MG63 (cell line): ENCODE results near the gene PHKB. TPM values are rescaled to one million over a fixed set of nuclear protein-coding genes. Genes with fewer than 3 reads are reported as not detected.
"Not testable (repeated sequence)": the region's sequence is repeated elsewhere in the genome, so short reads cannot be mapped to it uniquely, and the experiment has no call there.

Experiments used
- DNase-seq: peaks from one replicate; pipeline ENCODE4 v3.0.0-alpha.2; 2020
- H3K27me3 ChIP-seq: fragments of 250-450 bp; sonication (Bioruptor Pico); 2 replicates; pipeline ENCODE4 v1.5.1; 2020; ENCODE audit warnings: mild to moderate bottlenecking, moderate library complexity
- H3K36me3 ChIP-seq: fragments of 250-450 bp; sonication (Bioruptor Pico); 2 replicates; pipeline ENCODE4 v1.5.1; 2020; ENCODE audit warnings: mild to moderate bottlenecking, moderate library complexity
- H3K4me3 ChIP-seq: fragments of 250-450 bp; sonication (Bioruptor Pico); 2 replicates; pipeline ENCODE4 v1.5.1; 2020; ENCODE audit warnings: mild to moderate bottlenecking, moderate library complexity
- H3K9me3 ChIP-seq: fragments of 250-450 bp; sonication (Bioruptor Pico); 2 replicates; pipeline ENCODE4 v1.5.1; 2020; ENCODE audit warnings: mild to moderate bottlenecking, moderate library complexity
- total RNA-seq: library from RNA; depleted of rRNA; stranded (reverse); fragments of >200 nt; shearing (Covaris generic); gene quantifications from 2 replicates; pipeline ENCODE4 v1.2.3, GENCODE V29; 2014; ENCODE audit warnings: low replicate concordance

PHKB gene
- total RNA-seq, 1 experiment from 2014 or later: 11.1 TPM

DNA sequence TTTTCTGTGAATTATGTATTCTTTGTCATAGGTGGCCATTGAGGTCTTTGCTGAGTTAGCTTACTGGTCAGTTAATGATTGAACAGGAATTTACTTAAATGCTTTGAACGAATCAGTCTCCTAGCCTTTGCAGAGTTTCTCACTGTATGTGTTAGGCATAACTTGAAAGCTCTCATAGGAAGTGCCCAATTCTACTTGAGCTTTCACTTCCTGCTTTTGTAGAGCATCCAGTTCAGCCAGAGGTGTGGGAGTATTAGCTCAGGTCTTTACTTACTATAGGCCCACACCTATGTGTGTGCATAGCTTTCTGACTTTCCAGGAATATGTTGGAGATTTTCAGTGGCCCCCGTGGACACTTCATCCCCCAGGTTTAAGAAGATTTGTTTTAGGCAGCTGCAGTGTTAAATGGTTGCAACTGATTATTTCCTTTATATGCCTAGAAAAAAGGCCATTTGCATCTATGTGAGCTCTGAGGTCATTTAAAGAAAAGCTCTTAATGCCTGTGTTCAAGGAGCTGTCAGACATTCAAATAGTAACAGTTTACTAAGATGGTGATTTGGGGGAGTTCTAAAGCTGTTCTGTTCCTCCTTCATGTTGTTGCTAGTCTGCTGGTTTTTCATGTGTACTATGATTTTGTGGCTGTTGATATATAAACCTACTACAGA is 62.3 kb downstream of the PHKB start:
- Histone ChIP-seq H3K27me3 (no peaks in the 10 kb centered on the region), H3K9me3 (no peaks in the 10 kb centered on the region), H3K4me3 (no peak overlapping the region), H3K36me3 (no peaks in the 10 kb centered on the region)
- DNase-seq: no peak

DNA sequence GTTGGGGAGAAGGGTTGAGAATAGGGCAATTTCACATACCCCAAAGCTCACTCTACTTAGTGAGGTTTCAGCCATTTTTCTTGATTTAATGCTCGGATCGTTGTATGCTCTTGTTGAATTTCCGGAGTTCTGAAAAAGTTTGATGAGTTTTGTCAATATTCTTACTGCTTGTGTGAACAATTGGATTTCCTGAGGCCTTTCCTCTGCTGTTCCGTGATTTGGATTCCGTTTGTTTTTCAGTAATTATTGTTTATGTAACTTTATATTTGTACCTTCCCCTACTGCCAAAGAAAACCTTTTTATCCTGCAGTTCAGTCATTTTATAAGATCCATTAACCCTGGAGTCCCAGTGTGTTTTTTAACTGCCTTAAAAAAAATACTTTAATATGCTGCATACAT is 62.9 kb downstream of the PHKB start:
- Histone ChIP-seq H3K9me3 (no peaks in the 10 kb centered on the region), H3K4me3 (no peak overlapping the region), H3K27me3 (no peaks in the 10 kb centered on the region), H3K36me3 (no peaks in the 10 kb centered on the region)
- no peak for DNase-seq

DNA sequence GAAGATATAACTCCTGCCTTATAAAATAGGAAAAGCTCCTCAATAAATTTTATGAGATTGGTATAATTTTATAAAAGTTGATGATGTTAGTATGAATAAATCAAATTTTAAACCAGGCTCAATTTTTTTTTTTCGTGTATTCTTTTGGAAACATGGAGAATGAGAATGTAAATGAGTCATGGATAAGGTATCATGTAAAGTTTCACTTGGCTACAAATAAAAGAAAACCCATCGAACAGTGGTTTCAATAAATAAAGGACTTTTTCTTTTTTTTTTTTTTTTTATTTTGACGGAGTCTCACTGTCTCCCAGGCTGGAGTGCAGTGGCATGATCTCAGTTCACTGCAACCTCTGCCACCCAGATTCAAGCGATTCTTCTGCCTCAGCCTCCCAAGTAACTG is 67.3 kb downstream of the PHKB start:
- Histone ChIP-seq H3K27me3 (no peaks in the 10 kb centered on the region), H3K9me3 (no peaks in the 10 kb centered on the region), H3K4me3 (no peak overlapping the region), H3K36me3 (no peaks in the 10 kb centered on the region)
- DNase-seq: no peak

DNA sequence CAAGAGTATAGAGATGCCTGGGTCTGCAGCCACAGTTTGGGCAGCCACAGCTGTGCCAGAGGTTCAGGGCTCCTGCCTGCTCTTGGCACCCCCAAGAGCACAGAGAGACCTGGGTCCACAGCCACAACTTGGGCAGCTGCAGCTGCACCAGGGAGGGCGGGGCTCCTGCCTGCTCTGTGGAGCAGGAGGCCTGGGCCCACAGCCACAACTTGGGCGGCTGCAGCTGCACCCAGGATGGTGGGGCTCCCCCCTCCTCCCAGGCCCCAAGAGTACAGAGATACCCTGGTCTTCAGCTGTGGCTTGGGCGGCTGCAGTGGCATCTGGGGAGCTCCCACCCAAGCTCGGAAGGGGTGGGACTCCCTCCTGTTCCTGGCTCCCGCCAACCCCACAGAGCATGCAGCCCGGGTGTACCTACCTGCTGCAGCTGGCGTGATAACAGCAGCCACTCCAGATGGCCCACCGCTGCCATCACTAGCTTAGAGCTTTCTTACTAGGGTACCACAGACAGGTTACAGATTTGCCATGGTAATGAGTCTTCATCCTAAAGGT is 72.7 kb downstream of the PHKB start:
- Histone ChIP-seq H3K9me3 (no peaks in the 10 kb centered on the region), H3K27me3 (no peaks in the 10 kb centered on the region), H3K4me3 (no peak overlapping the region), H3K36me3 (no peaks in the 10 kb centered on the region)
- no peak for DNase-seq

DNA sequence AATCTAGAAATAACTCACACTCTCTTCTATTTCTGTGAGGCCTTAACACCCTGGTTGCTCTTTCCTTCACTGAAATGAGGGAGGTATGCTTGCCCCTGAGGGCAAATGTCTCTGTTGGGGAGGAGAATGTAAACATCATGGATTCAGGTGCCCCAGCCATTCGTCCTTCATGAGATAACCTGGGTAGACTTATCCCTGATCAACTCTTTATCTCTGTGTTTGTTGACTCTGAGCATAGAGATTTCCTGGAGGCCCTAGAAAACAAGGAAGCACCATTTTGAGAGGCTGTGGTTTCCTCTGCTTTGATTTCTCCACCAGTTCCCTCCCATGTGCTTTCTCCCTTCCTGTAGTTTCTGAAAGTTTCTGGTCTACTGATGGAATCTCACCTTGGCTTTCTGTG is 77.3 kb downstream of the PHKB start:
- DNase-seq: no peak
- H3K27me3 ChIP-seq: no peaks in the 10 kb centered on the region
- no peak overlapping the region for H3K4me3 ChIP-seq
- H3K36me3 ChIP-seq: no peaks in the 10 kb centered on the region
- no peaks in the 10 kb centered on the region for H3K9me3 ChIP-seq

DNA sequence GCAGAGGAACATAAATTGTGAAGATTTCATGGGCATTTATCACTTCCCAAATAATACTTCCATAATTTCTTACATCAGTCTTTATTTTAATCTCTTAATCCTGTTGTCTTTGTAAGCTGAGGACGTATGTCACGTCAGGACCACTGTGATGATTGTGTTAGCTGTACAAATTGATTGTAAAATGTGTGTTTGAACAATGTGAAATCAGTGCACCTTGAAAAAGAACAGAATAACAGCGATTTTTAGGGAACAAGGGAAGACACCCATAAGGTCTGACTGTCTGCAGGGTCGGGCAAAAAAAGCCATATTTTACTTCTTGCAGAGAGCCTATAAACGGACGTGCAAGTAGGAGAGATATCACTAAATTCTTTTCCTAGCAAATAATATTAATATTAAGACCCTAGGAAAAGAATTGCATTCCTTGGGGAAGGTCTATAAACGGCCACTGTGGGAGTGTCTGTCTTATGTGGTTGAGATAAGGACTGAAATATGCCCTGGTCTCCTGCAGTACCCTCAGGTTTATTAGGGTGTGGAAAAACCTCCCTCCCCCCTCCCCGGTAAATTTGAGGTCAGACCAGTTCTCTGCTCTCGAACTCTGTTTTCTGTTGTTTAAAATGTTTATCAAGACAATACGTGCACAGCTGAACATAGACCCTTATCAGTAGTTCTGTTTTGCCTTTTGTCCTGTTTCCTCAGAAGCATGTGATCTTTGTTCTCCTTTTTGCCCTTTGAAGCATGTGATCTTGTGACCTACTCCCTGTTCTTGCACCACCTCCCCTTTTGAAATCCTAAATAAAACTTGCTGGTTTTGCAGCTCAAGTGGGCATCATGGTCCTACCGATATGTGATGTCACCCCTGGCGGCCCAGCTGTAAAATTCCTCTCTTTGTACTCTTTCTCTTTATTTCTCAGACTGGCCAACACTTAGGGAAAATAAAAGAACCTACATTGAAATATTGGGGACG is 78.9 kb downstream of the PHKB start:
- not testable (repeated sequence) for H3K4me3 ChIP-seq, H3K27me3 ChIP-seq, H3K36me3 ChIP-seq, DNase-seq, H3K9me3 ChIP-seq

DNA sequence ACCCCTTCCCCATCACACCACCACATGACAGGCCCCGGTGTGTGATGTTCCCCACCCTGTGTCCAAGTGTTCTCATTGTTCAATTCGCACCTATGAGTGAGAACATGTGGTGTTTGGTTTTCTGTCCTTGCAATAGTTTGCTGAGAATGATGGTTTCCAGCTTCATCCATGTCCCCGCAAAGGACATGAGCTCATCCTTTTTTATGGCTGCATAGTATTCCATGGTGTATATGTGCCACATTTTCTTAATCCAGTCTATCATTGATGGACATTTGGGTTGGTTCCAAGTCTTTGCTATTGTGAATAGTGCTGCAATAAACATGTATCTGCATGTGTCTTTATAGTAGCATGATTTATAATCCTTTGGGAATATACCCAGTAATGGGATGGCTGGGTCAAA is 80.0 kb downstream of the PHKB start:
- H3K27me3 ChIP-seq, H3K4me3 ChIP-seq, H3K36me3 ChIP-seq, DNase-seq, H3K9me3 ChIP-seq: not testable (repeated sequence)

DNA sequence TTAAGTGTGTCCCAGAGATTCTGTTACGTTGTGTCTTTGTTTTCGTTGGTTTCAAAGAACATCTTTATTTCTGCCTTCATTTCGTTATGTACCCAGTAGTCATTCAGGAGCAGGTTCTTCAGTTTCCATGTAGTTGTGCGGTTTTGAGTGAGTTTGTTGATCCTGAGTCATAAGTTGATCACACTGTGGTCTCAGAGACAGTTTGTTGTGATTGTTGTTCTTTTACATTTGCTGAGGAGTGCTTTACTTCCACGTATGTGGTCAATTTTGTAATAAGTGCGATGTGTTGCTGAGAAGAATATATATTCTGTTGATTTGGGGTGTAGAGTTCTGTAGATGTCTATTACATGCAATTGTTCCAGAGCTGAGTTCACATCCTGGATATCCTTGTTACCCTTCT is 83.1 kb downstream of the PHKB start:
- H3K27me3 ChIP-seq, DNase-seq, H3K9me3 ChIP-seq, H3K36me3 ChIP-seq, H3K4me3 ChIP-seq: not testable (repeated sequence)

DNA sequence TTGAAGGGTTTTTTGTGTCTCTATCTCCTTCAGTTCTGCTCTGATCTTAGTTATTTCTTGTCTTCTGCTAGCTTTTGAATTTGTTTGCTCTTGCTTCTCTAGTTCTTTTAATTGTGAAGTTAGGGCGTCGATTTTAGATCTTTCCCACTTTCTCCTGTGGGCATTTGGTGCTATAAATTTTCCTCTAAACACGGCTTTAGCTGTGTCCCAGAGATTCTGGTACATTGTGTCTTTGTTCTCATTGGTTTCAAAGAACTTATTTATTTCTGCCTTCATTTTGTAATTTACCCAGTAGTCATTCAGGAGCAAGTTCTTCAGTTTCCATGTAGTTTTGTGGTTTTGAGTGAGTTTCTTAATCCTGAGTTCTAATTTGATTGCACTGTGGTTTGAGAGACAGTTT is 90.1 kb downstream of the PHKB start:
- H3K9me3 ChIP-seq, DNase-seq, H3K36me3 ChIP-seq, H3K4me3 ChIP-seq, H3K27me3 ChIP-seq: not testable (repeated sequence)

DNA sequence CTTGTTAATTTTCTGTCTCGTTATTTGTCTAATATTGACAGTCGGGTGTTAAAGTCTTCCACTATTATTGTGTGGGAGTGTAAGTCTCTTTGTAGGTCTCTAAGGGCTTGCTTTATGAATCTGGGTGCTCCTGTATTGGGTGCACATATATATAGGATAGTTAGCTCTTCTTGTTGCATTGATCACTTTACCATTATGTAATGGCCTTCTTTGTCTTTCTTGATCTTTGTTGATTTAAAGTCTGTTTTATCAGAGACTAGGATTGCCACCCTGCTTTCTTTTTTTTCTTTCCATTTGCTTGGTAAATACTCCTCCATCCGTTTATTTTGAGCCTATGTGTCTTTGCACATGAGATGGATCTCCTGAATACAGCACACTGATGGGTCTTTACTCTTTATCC is 90.6 kb downstream of the PHKB start:
- H3K36me3 ChIP-seq, H3K9me3 ChIP-seq, H3K27me3 ChIP-seq, DNase-seq, H3K4me3 ChIP-seq: not testable (repeated sequence)

DNA sequence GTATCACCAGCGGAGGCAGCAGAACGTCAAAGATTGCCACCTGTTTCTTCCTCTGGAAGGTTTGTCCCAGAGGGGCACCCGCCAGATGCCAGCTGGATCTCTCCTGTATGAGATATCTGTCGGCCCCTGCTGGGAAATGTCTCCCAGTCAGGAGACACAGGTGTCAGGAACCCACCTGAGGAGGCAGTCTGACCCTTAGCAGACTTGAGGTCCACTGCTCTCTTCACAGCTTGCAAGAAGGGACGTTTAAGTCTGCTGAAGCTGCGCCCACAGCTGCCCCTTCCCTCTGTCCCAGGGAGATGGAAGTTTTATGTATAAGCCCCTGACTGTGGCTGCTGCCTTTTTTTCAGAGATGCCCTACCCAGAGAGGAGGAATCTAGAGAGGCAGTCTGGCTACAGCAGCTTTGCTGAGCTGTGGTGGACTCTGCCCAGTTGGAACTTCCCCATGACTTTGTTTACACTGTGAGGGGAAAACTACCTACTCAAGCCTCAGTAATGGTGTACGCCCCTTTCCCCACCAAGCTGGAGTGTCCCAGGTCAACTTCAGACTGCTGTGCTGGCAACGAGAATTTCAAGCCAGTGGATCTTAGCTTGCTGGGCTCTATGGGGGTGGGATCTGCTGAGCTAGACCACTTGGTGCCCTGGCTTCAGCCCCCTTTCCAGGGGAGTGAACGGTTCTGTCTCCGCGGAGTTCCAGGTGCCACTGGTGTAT is 92.9 kb downstream of the PHKB start:
- H3K4me3 ChIP-seq: no peak overlapping the region
- no peak for DNase-seq
- no peaks in the 10 kb centered on the region for H3K9me3 ChIP-seq
- no peaks in the 10 kb centered on the region for H3K36me3 ChIP-seq
- H3K27me3 ChIP-seq: no peaks in the 10 kb centered on the region

DNA sequence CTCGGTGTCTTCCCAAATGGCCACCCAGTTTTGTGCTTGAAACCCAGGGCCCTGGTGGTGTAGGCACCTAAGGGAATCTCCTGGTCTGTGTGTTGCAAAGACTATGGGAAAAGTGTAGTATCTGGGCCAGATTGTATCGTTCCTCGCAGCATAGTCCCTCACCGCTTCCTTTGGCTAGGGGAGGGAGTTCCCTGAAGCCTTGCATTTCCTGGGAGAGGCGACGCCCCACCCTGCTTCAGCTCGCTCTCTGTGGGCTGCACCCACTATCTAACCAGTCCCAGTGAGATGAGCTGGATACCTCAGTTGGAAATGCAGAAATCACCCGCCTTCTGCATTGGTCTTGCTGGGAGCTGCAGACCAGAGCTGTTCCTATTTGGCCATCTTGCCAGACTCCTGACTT is 93.5 kb downstream of the PHKB start:
- not testable (repeated sequence) for DNase-seq, H3K9me3 ChIP-seq, H3K27me3 ChIP-seq, H3K4me3 ChIP-seq, H3K36me3 ChIP-seq

DNA sequence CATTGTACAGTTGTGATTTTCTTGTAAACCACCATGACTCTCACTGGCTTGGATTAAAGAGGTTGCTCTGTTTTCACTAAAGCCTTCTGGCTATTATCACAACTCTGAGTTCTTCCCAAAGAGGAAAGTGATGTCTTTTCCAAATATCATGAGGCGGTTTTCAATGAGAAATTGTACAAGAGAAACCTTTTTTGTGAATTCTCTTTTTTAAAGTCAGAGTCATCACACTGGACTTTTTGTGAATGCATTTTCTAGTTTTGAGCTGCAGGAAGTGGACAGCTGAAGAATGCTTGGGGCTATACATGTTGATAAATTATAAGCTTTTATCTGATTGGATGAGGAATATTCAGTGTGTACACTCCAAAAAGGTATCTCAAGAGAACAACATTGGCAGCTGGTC is 100.2 kb downstream of the PHKB start:
- no peak for DNase-seq
- Histone ChIP-seq H3K27me3 (no peaks in the 10 kb centered on the region), H3K9me3 (no peaks in the 10 kb centered on the region), H3K4me3 (no peak overlapping the region), H3K36me3 (no peaks in the 10 kb centered on the region)

DNA sequence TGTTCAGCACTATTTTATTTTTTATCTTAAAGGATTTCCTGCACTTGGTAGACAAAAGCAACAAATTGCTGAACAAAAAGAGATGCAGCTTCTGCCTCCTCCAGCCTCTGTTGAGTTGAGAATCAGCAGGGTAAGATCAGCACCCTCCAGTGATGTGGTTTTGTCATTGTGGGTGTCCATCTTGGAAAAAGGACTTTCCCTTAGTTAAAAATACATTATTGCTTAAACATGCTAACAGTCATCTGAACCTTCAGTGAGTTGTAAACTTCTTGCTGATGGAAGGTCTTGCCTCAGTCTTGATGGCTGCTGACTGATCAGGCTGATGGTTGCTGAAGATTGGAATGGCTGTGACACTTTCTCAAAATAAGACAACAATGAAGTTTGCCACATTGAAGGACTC is 101.2 kb downstream of the PHKB start:
- Histone ChIP-seq H3K4me3 (no peak overlapping the region), H3K9me3 (no peaks in the 10 kb centered on the region), H3K27me3 (no peaks in the 10 kb centered on the region), H3K36me3 (no peaks in the 10 kb centered on the region)
- DNase-seq: no peak

DNA sequence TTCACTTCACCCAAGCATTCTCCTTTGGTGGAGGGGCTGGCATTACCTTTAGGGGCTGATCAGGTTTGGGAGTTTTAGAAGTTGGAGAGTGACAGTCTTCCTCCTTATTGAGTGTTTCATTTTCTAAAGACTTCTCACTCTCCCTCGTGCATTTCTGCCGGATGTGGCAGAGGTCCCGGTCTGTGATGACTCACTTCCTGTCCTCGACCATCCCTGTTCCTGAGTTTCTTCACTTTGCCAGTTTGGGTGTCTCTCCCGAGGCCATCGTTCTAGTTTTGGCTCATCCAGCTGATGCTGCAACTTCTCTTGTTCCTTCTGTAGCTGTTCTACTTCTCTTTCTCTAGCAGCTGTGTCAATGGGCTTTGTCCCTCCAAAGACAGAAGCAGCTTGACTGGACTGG is 104.3 kb downstream of the PHKB start:
- DNase-seq: peak; percentile 73
- H3K36me3 ChIP-seq: no peaks in the 10 kb centered on the region
- H3K4me3 ChIP-seq: no peak overlapping the region
- no peaks in the 10 kb centered on the region for H3K27me3 ChIP-seq
- no peaks in the 10 kb centered on the region for H3K9me3 ChIP-seq

DNA sequence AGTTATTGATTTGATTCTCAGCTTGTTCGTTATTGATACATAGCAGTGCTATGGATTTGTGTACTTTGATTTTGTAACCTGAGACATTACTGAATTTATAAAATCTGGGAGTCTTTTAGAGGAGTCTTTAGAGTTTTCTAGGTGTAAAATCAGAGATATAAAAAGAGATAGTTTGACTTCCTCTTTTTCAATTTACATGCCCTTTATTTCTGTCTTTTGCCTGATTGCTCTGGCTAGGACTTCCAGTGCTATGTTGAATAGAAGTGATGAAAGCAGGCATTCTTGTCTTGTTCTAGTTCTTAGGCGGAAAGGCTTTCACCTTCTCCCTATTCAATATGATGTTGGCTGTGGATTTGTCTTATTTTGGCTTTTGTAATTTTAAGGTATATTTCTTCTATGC is 106.2 kb downstream of the PHKB start:
- Histone ChIP-seq H3K27me3 (no peaks in the 10 kb centered on the region), H3K4me3 (no peak overlapping the region), H3K36me3 (no peaks in the 10 kb centered on the region), H3K9me3 (no peaks in the 10 kb centered on the region)
- no peak for DNase-seq

DNA sequence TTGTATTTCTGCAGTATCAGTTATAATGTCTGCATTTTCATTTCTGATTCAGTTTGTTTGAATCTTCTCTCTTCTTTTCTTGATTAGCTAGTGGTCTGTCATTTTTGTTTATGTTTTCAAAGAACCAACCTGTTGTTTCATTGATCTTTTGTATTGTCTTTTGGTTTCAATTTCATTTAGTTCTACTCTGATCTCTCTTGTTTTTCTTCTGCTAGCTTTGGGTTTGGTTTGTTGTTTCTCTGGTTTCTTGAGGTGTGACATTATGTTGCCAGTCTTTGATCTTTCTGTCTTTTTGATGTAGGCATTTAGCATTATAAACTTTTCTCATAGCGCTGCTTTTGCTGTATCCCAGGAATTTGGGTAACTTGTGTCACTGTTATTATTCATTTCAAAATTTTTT is 107.2 kb downstream of the PHKB start:
- Histone ChIP-seq H3K27me3 (no peaks in the 10 kb centered on the region), H3K36me3 (no peaks in the 10 kb centered on the region), H3K4me3 (no peak overlapping the region), H3K9me3 (no peaks in the 10 kb centered on the region)
- DNase-seq: no peak
